ENCODE data around the gene ALX3. TPM values are rescaled to one million over a fixed set of nuclear protein-coding genes. Genes with fewer than 3 reads are reported as not detected.
"Not testable (repeated sequence)": the region's sequence is repeated elsewhere in the genome, so short reads cannot be mapped to it uniquely, and the experiment has no call there.

Gene ALX3
- total RNA-seq, 4 donors from 2014 or later = 0.21 to 0.26 TPM; not detected in 2

DNA sequence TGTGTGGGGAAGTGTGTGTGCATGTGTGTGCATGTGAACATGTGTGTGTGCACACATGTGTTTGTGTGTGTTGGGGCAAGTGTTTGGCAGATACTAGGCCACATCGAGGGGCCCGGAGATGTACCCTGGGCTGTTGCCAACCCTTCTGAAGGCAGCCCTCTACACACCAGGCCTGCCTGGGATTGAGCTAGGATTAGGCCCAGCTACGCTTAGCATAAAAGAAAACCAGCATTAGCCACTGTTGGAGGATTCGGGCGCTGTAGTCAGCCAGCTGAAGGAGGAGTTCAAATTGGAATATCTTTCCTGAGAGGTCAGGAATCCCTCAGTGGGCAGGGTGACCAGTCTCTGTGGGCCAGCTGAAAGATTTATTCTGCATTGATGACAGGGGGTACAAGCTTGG lies 10.6 kb upstream of the ALX3 start:
- H3K4me3 ChIP-seq = no peak overlapping the region
- no peaks in the 10 kb centered on the region for H3K9me3 ChIP-seq
- no peaks in the 10 kb centered on the region for H3K27me3 ChIP-seq
- TF ChIP-seq, protein P1, sequence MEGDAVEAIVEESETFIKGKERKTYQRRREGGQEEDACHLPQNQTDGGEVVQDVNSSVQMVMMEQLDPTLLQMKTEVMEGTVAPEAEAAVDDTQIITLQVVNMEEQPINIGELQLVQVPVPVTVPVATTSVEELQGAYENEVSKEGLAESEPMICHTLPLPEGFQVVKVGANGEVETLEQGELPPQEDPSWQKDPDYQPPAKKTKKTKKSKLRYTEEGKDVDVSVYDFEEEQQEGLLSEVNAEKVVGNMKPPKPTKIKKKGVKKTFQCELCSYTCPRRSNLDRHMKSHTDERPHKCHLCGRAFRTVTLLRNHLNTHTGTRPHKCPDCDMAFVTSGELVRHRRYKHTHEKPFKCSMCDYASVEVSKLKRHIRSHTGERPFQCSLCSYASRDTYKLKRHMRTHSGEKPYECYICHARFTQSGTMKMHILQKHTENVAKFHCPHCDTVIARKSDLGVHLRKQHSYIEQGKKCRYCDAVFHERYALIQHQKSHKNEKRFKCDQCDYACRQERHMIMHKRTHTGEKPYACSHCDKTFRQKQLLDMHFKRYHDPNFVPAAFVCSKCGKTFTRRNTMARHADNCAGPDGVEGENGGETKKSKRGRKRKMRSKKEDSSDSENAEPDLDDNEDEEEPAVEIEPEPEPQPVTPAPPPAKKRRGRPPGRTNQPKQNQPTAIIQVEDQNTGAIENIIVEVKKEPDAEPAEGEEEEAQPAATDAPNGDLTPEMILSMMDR (IDR thresholded peaks at IDR 0.05) = no peak
- TF ChIP-seq POLR2A (IDR thresholded peaks at IDR 0.05) = no peak
- no peaks in the 10 kb centered on the region for H3K36me3 ChIP-seq
- intact Hi-C loops (cut with DNase I; ENCODE audit: low total_unique reads) = no loop called here
- no peak overlapping the region for H3K27ac ChIP-seq
- no peaks in the 10 kb centered on the region for H3K4me1 ChIP-seq
- DNase-seq = no peak

DNA sequence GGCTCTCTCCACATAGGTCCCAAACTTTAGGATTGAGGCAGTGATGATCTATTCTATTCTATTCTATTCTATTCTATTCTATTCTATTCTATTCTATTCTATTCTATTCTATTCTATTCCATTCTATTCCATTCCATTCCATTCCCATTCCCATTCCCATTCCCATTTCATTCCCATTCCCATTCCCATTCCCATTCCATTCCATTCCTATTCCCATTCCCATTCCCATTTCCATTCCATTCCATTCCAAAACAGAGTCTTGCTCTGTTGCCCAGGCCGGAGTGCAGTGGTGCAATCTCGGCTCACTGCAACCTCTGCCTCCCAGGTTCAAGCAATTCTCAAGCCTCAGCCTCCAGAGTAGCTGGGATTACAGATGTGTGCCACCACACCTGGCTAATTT lies 9.5 kb upstream of the ALX3 start:
- H3K9me3 ChIP-seq; DNase-seq; H3K4me1 ChIP-seq; H3K36me3 ChIP-seq; H3K27ac ChIP-seq; intact Hi-C loops (cut with DNase I; ENCODE audit: low total_unique reads); H3K4me3 ChIP-seq; H3K27me3 ChIP-seq: not testable (repeated sequence)

DNA sequence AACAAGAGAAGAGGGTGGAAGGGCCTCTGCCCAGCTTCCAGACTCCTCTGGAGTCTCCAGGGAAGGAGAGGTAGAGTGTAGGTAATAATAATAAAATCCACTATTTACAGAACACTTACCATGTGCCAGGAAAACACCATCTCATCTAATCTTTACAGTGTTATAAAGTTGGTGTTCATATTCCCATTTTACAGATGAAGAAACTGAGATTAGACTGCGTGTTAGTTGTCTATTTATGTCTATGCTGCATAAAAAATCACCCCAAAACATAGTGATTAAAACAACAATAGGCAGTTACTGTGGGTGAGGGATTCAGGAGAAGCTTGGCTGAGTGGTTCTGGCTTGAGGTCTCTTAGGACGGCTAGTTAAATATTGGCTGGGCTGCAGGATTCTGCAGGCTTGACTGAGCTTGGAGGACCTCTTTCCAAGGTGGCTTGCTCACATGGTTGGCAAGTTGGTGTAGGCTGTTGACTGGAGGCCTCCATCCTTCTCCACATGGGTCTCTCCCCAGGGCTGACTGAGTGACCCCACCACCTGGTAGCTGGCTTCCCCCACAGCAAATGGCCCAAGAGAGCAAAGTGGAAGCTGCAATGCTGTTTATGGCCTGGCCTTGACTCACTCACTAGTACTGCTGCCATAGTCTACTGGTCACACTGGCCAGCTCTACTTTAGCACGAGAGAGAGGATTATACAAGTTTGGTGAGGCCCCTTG lies 6.5 kb upstream of the ALX3 start:
- H3K4me1 ChIP-seq = no peaks in the 10 kb centered on the region
- H3K36me3 ChIP-seq = no peaks in the 10 kb centered on the region
- TF ChIP-seq POLR2A (IDR thresholded peaks at IDR 0.05) = no peak
- TF ChIP-seq, protein P1 (IDR thresholded peaks at IDR 0.05) = no peak
- intact Hi-C loops (cut with DNase I; ENCODE audit: low total_unique reads) = no loop called here
- no peak for DNase-seq
- peaks cover 0 to 8% of the 10 kb centered on the region in 2 donors for H3K27me3 ChIP-seq
- H3K27ac ChIP-seq = no peak overlapping the region
- H3K4me3 ChIP-seq = no peak overlapping the region
- H3K9me3 ChIP-seq = no peaks in the 10 kb centered on the region

DNA sequence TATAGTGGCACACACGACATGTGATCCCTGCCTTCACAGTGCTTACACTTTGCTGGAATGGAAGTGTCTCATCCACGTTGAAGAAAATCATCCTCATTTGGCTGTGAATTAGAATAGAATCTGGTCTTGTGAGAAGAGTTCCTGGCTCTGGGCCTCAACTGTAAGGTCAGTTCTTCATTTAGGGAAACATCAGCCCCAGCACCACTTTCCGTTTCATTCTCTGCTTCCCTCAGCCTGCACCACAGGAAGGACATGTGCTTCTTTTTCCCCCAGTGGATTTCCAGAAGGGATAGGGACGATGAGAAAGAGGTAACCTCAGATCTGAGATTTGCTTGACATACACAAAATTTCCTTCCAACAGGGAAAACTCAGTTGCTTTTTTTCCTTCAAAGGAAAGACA lies 3.7 kb upstream of the ALX3 start:
- intact Hi-C loops (cut with DNase I; ENCODE audit: low total_unique reads) = no loop called here
- H3K4me1 ChIP-seq = peaks cover 0 to 9% of the 10 kb centered on the region in 2 donors
- no peak overlapping the region for H3K27ac ChIP-seq
- no peak overlapping the region for H3K4me3 ChIP-seq
- H3K27me3 ChIP-seq = peaks cover 12 to 31% of the 10 kb centered on the region in 2 donors
- no peaks in the 10 kb centered on the region for H3K36me3 ChIP-seq
- no peak for TF ChIP-seq POLR2A (IDR thresholded peaks at IDR 0.05)
- TF ChIP-seq, protein P1 (IDR thresholded peaks at IDR 0.05) = no peak
- H3K9me3 ChIP-seq = no peaks in the 10 kb centered on the region
- no peak for DNase-seq

DNA sequence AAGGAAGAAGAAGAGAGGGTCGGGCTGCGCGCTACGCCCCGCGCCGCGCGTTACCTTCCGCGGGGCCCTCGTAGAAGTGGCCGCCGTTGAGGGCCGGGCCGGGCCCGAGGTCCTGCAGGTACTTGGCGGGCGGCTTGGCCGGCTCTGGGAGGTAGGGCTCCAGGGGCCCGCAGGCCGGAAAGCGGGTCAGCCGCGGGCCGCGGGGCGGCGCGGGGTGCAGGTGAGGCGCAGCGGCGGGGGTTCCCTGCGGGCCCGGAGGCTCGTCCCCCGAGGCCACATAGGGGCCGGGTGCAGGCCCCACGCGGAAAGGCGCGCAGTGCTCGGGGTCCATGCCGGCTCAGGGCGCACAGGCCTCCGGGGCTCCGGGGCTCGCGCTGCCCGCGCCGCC lies 196 bp downstream of the ALX3 start:
- Histone ChIP-seq H3K4me3 (peak overlapping the region in 1 of 2 donors; percentile 22), H3K27ac (peak overlapping the region in 1 of 2 donors; percentile 52), H3K4me1 (peaks cover 0 to 9% of the 10 kb centered on the region in 2 donors), H3K9me3 (no peaks in the 10 kb centered on the region), H3K36me3 (no peaks in the 10 kb centered on the region), H3K27me3 (peaks cover 29 to 45% of the 10 kb centered on the region in 2 donors)
- no peak for DNase-seq
- TF ChIP-seq POLR2A (IDR thresholded peaks at IDR 0.05) = no peak
- TF ChIP-seq, protein P1 (IDR thresholded peaks at IDR 0.05) = no peak
- intact Hi-C loops (cut with DNase I; ENCODE audit: low total_unique reads) = no loop called here
